ENCODE measurements around the gene PTPRD.
"Not testable (repeated sequence)": the region's sequence is repeated elsewhere in the genome, so short reads cannot be mapped to it uniquely, and the experiment has no call there.

The PTPRD gene

GRCh38 chr9:9951556-9952160 lies 661.1 kb downstream of the PTPRD start:
- Mint-ChIP-seq H3K27ac (ENCODE audit: low read depth) (no peak overlapping the region), H3K9me3 (no peaks in the 10 kb centered on the region), H3K4me1 (no peaks in the 10 kb centered on the region), H3K27me3 (no peaks in the 10 kb centered on the region), H3K36me3 (ENCODE audit: insufficient read depth) (no peaks in the 10 kb centered on the region), H3K4me3 (no peak overlapping the region)
- ATAC-seq (replicated peaks; ENCODE audit: extremely low read depth, poor library complexity, severe bottlenecking) (no peak), DNase-seq (ENCODE audit: low spot score in 2 of 2) (no peak)

- DNase-seq (ENCODE audit: low spot score in 2 of 2) (no peak), ATAC-seq (replicated peaks; ENCODE audit: extremely low read depth, poor library complexity, severe bottlenecking) (no peak)
- Mint-ChIP-seq H3K9me3 (no peaks in the 10 kb centered on the region), H3K27me3 (no peaks in the 10 kb centered on the region), H3K27ac (ENCODE audit: low read depth) (no peak overlapping the region), H3K36me3 (ENCODE audit: insufficient read depth) (no peaks in the 10 kb centered on the region), H3K4me1 (no peaks in the 10 kb centered on the region), H3K4me3 (no peak overlapping the region)
Measured at GRCh38 chr9:9950813-9951212, 662.0 kb downstream of the PTPRD start.

DNA sequence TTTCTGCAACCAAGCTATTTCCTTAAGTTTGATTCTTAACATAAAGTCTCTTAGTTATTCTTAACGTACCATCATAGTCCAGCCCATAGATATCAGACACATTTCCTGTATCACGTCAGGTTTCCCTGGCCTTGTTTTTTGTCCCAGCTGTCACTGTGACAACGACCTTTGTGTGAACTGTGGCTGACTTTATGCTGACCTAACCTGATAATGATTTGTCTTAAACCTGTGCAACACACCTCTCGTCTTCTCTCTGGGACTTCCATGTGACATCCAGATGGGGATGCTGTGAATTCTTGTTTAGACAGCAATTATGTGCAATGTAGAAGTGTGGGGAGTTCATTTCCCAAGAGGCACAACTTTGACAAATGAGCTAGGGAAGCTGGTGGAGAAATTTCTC lies 662.8 kb downstream of the PTPRD start:
- ATAC-seq (replicated peaks; ENCODE audit: extremely low read depth, poor library complexity, severe bottlenecking) (no peak), DNase-seq (ENCODE audit: low spot score in 2 of 2) (no peak)
- Mint-ChIP-seq H3K4me1 (no peaks in the 10 kb centered on the region), H3K9me3 (no peaks in the 10 kb centered on the region), H3K4me3 (no peak overlapping the region), H3K27me3 (no peaks in the 10 kb centered on the region), H3K27ac (ENCODE audit: low read depth) (no peak overlapping the region), H3K36me3 (ENCODE audit: insufficient read depth) (no peaks in the 10 kb centered on the region)

- no peaks in the 10 kb centered on the region for H3K27me3 Mint-ChIP-seq
Measured at GRCh38 chr9:9949368-9949767, 663.4 kb downstream of the PTPRD start.

GRCh38 chr9:9945966-9946365 lies 666.8 kb downstream of the PTPRD start:
- H3K27me3 Mint-ChIP-seq: no peaks in the 10 kb centered on the region
- H3K27ac Mint-ChIP-seq (ENCODE audit: low read depth): no peak overlapping the region

More at GRCh38 chr9:9949368-9949767, 663.4 kb downstream of the PTPRD start:
- Mint-ChIP-seq H3K9me3 (no peaks in the 10 kb centered on the region), H3K4me1 (no peaks in the 10 kb centered on the region), H3K27ac (ENCODE audit: low read depth) (no peak overlapping the region), H3K36me3 (ENCODE audit: insufficient read depth) (no peaks in the 10 kb centered on the region), H3K4me3 (no peak overlapping the region)
- ATAC-seq (replicated peaks; ENCODE audit: extremely low read depth, poor library complexity, severe bottlenecking): no peak
- DNase-seq (ENCODE audit: low spot score in 2 of 2): no peak

GRCh38 chr9:9942764-9943424 lies 669.9 kb downstream of the PTPRD start:
- Mint-ChIP-seq H3K9me3 (no peaks in the 10 kb centered on the region), H3K27me3 (no peaks in the 10 kb centered on the region), H3K4me1 (no peaks in the 10 kb centered on the region), H3K36me3 (ENCODE audit: insufficient read depth) (no peaks in the 10 kb centered on the region), H3K4me3 (no peak overlapping the region), H3K27ac (ENCODE audit: low read depth) (no peak overlapping the region)
- no peak for ATAC-seq (replicated peaks; ENCODE audit: extremely low read depth, poor library complexity, severe bottlenecking)
- peak in 1 of 2 donors; percentile 21 for DNase-seq (ENCODE audit: low spot score in 2 of 2)

More at GRCh38 chr9:9945966-9946365, 666.8 kb downstream of the PTPRD start:
- DNase-seq (ENCODE audit: low spot score in 2 of 2) (no peak), ATAC-seq (replicated peaks; ENCODE audit: extremely low read depth, poor library complexity, severe bottlenecking) (no peak)
- Mint-ChIP-seq H3K9me3 (no peaks in the 10 kb centered on the region), H3K4me3 (no peak overlapping the region), H3K36me3 (ENCODE audit: insufficient read depth) (no peaks in the 10 kb centered on the region), H3K4me1 (no peaks in the 10 kb centered on the region)

- Mint-ChIP-seq H3K27me3 (no peaks in the 10 kb centered on the region), H3K27ac (ENCODE audit: low read depth) (no peak overlapping the region), H3K4me1 (no peaks in the 10 kb centered on the region), H3K4me3 (no peak overlapping the region), H3K36me3 (ENCODE audit: insufficient read depth) (no peaks in the 10 kb centered on the region), H3K9me3 (no peaks in the 10 kb centered on the region)
- DNase-seq (ENCODE audit: low spot score in 2 of 2) (no peak), ATAC-seq (replicated peaks; ENCODE audit: extremely low read depth, poor library complexity, severe bottlenecking) (no peak)
Measured at GRCh38 chr9:9938432-9938831, 674.4 kb downstream of the PTPRD start.

DNA sequence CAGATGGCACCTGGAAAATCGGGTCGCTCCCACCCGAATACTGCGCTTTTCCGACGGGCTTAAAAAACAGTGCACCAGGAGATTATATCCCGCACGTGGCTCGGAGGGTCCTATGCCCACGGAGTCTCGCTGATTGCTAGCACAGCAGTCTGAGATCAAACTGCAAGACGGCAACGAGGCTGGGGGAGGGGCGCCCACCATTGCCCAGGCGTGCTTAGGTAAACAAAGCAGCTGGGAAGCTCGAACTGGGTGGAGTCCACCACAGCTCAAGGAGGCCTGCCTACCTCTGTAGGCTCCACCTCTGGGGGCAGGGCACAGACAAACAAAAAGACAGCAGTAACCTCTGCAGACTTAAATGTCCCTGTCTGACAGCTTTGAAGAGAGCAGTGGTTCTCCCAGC lies 681.3 kb downstream of the PTPRD start:
- not testable (repeated sequence) for H3K4me1 Mint-ChIP-seq; H3K27me3 Mint-ChIP-seq; H3K27ac Mint-ChIP-seq (ENCODE audit: low read depth); ATAC-seq (replicated peaks; ENCODE audit: extremely low read depth, poor library complexity, severe bottlenecking); H3K36me3 Mint-ChIP-seq (ENCODE audit: insufficient read depth); H3K4me3 Mint-ChIP-seq; DNase-seq (ENCODE audit: low spot score in 2 of 2); H3K9me3 Mint-ChIP-seq

DNA sequence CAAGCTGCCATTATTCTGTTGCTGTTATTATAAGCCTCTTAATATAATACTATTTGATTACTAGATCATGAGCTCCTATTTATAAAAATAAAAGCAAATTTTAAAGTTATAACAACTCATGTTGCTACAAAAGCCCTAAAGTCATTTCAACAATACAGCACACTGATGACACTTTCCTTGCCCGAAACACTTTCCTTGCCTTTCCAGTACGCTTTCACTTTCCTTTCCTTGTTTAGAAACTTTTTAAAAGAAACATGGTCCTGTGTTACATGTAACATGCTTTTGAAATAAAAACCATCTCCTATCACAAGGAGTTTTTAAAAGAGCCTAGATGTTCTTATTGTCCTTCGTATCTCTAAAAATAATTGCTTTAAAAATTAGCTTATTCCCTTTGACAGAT lies 688.4 kb downstream of the PTPRD start:
- ATAC-seq (replicated peaks; ENCODE audit: extremely low read depth, poor library complexity, severe bottlenecking) (peak; percentile 34), DNase-seq (ENCODE audit: low spot score in 2 of 2) (no peak)
- no peaks in the 10 kb centered on the region for H3K27me3 Mint-ChIP-seq
- peak overlapping the region; percentile 57 for H3K4me3 Mint-ChIP-seq
- H3K9me3 Mint-ChIP-seq: no peaks in the 10 kb centered on the region
- peaks cover 2% of the 10 kb centered on the region for H3K36me3 Mint-ChIP-seq (ENCODE audit: insufficient read depth)
- peaks cover 7% of the 10 kb centered on the region for H3K4me1 Mint-ChIP-seq
- H3K27ac Mint-ChIP-seq (ENCODE audit: low read depth): peak overlapping the region; percentile 47

GRCh38 chr9:9921805-9922204 lies 691.0 kb downstream of the PTPRD start:
- Mint-ChIP-seq H3K27ac (ENCODE audit: low read depth) (no peak overlapping the region), H3K36me3 (ENCODE audit: insufficient read depth) (peaks cover 1% of the 10 kb centered on the region), H3K27me3 (no peaks in the 10 kb centered on the region), H3K4me3 (no peak overlapping the region), H3K4me1 (peaks cover 7% of the 10 kb centered on the region), H3K9me3 (no peaks in the 10 kb centered on the region)
- DNase-seq (ENCODE audit: low spot score in 2 of 2): no peak
- ATAC-seq (replicated peaks; ENCODE audit: extremely low read depth, poor library complexity, severe bottlenecking): no peak

- Mint-ChIP-seq H3K4me1 (peaks cover 7% of the 10 kb centered on the region), H3K36me3 (ENCODE audit: insufficient read depth) (peaks cover 1% of the 10 kb centered on the region), H3K27me3 (no peaks in the 10 kb centered on the region), H3K27ac (ENCODE audit: low read depth) (no peak overlapping the region), H3K4me3 (no peak overlapping the region), H3K9me3 (peaks cover under 1% of the 10 kb centered on the region)
- DNase-seq (ENCODE audit: low spot score in 2 of 2): no peak
- no peak for ATAC-seq (replicated peaks; ENCODE audit: extremely low read depth, poor library complexity, severe bottlenecking)
Measured at GRCh38 chr9:9920425-9921060, 692.3 kb downstream of the PTPRD start.

GRCh38 chr9:9919174-9919775 lies 693.5 kb downstream of the PTPRD start:
- Mint-ChIP-seq H3K9me3 (peaks cover 8% of the 10 kb centered on the region), H3K4me1 (peaks cover 7% of the 10 kb centered on the region), H3K27me3 (no peaks in the 10 kb centered on the region), H3K27ac (ENCODE audit: low read depth) (no peak overlapping the region), H3K36me3 (ENCODE audit: insufficient read depth) (peaks cover 1% of the 10 kb centered on the region), H3K4me3 (no peak overlapping the region)
- DNase-seq (ENCODE audit: low spot score in 2 of 2) (no peak), ATAC-seq (replicated peaks; ENCODE audit: extremely low read depth, poor library complexity, severe bottlenecking) (no peak)

DNA sequence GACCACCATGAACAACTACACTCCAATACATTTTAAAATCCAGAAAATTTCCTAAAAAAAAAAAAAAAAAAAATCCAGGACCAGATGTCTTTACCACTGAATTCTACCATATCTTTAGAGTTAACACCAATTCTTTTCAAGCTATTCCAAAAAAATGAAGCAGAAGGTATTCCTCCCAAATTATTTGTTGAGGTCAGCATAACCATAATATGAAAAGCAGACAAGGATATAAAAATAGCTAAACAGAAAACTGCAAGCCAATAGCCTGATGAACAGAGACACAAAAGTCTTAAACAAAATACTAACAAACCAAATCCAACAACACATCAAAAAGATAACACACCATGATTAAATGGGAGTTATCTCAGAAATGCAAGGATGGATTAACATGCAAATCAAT lies 695.4 kb downstream of the PTPRD start:
- Mint-ChIP-seq H3K27me3 (no peaks in the 10 kb centered on the region), H3K9me3 (peaks cover 8% of the 10 kb centered on the region), H3K4me3 (no peak overlapping the region), H3K27ac (ENCODE audit: low read depth) (no peak overlapping the region), H3K36me3 (ENCODE audit: insufficient read depth) (peaks cover 1% of the 10 kb centered on the region), H3K4me1 (no peaks in the 10 kb centered on the region)
- no peak for DNase-seq (ENCODE audit: low spot score in 2 of 2)
- ATAC-seq (replicated peaks; ENCODE audit: extremely low read depth, poor library complexity, severe bottlenecking): no peak
